NCI-H345 (cell line): ENCODE data around the gene INTS13.
"Not testable (repeated sequence)": the region's sequence is repeated elsewhere in the genome, so short reads cannot be mapped to it uniquely, and the experiment has no call there.

Source experiments
- DNase-seq: peaks from one replicate; lab custom pipeline; 2025; lab: John Stamatoyannopoulos, UW

The INTS13 gene, protein sequence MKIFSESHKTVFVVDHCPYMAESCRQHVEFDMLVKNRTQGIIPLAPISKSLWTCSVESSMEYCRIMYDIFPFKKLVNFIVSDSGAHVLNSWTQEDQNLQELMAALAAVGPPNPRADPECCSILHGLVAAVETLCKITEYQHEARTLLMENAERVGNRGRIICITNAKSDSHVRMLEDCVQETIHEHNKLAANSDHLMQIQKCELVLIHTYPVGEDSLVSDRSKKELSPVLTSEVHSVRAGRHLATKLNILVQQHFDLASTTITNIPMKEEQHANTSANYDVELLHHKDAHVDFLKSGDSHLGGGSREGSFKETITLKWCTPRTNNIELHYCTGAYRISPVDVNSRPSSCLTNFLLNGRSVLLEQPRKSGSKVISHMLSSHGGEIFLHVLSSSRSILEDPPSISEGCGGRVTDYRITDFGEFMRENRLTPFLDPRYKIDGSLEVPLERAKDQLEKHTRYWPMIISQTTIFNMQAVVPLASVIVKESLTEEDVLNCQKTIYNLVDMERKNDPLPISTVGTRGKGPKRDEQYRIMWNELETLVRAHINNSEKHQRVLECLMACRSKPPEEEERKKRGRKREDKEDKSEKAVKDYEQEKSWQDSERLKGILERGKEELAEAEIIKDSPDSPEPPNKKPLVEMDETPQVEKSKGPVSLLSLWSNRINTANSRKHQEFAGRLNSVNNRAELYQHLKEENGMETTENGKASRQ

DNA sequence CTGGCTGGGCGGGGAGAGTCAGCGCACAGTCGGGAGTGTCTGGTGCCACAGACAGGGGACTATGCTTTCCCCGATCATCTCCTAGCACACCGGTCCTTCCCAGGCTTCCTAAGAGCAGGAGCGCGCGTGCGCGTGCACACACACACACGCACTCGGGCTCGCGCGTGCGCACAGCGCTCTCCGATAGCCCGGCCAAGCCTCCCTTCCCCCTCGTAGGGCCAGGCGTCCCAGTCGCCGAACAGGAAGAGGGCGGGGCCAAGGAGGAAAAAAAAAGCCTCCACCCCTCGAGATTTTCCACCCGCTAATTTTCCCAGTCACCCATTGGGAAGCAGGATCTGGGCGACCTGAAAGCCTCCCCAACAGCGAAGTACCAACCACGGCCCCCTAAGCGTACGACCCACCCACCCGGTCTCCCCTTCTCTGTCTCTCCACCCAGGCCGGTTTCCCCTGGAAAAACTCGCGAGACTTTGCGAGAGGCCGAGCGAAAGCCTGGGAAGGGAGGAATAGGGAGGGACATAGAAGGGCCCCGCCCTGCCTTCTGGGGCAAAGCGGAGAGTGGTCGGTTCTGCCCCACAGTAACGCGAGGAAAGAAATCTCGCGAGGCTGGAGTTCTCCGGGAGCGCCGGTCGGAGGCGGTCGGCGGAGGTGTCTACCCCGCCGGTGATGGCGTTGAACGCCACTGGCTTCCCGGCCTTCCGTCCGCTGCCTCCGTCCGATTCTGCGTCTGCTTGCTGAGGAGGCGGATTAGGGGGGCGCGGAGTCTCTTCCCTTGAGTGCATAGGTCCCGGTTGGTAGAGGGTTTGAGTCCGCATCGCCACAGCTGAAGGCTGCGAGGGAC, at the start of gene INTS13, which contains the start of gene FGFR1OP2:
TSS of gene INTS13 (minus strand) at position 119 of the 838 bp plus-strand sequence. CDS start 1,178 bp downstream, outside the sequence.
TSS of gene FGFR1OP2 (plus strand) at position 608 of the 838 bp plus-strand sequence. CDS start 15,689 bp downstream, outside the sequence.
- DNase-seq: peak; percentile 98

DNA sequence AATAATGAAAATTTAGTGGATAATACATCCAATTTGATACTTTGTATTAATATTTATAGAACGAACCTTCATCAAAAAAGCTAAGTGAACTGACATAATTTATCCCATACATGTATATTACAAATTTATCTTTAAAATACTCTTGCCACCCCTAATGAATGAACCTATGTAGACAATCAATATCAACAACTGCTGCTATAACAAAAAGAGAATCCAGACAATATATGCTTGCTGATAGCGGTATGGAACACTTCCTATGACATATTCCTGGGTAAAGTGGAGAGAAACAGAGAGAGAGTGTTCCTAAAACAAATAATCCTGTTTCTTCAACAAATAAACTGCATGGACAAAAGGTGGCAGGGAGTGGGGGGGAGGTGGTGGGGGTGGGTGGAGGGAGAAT, 45.1 kb upstream of the INTS13 start:
- DNase-seq: no peak

DNA sequence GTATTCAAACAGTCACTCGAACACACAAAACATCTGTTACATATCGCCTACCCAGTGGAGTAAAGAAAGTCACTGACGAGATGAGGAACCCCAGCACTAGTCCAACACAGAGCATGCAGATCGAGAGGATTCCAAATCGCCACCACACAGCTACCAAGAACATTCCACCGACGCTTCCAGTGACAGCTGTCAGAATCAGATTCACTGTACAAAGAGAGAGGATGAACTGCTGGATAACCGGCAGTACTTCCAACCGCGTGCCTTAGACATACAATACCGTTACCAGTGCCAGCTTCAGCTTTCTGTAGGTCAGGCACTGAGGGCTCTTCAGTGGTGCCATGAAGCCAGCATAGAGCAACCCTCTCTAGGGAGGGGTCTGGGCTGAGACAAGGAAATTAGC, 42.0 kb upstream of the INTS13 start:
- no peak for DNase-seq

DNA sequence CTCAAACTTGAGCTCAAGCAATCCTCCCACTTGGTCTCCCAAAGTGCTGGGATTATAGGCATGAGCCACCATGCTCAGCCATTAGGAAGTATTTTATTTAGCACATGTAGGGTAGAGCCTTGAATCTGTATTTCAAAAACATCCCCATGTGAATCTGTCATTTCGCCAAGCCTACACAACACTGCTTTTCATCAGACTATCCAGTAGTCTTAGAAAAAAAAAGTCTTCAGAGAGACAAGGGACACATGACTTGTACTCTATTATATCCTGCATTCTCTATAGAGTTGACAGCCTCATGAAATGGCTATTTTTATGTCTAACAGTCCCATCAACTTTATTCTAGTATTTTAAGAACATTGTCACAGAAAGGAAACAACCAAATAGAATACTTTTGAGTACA, 41.0 kb upstream of the INTS13 start:
- no peak for DNase-seq

DNA sequence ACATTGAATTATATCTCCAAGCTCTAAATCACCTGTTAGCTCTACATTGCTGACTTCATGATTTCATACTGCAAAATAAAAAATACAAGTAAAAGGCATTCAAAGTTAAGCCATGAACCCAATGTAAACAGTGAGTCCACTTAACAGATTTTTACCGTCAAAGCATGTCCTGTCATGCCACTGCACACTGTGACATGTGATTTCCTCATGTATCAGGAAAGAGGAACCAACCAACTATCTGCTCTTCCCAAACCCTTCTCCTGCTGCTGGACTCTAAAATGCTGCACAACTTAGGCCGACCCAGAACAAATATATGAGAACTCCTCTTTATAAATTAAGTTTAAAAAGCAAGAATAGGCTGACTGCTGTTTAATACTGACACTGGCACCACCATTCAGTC, 38.9 kb upstream of the INTS13 start:
- peak; percentile 51 for DNase-seq

DNA sequence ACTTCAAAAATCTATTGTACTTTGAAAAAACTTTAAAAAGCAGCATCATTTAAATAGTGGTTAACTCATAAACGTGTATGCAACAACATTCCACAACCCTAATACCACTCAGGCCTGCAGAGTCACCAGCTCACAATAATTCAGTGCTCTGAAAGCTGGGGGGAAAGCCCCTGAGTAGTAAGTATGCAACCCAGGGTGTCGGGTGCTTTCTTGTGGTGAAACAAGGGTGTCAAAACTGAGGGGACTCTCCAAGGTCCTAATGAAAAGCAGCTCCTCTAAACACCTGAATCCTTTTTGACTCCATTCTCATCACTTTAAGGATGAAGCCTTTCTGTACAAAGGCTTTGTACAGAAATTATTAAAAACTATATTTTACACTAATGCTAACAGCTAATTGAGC, 34.2 kb upstream of the INTS13 start:
- no peak for DNase-seq

DNA sequence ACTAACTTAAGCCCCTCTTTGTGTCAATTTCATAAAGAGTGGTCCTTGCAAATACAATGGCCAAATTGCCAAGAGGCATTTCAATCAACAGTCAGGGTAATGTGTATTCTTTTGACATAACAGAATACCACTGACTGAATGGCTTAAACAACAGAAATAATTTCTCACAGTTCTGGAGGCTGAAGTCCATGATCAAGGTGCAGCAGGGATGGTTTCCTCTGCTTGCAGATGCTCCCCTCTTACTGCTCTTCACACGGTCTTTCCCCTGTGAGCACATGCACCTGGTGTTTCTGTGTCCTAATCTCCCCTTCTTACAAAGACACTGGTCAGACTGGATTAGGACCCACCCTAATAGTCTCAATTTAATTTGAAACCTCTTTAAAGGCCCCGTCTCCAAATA, 32.4 kb upstream of the INTS13 start:
- no peak for DNase-seq

DNA sequence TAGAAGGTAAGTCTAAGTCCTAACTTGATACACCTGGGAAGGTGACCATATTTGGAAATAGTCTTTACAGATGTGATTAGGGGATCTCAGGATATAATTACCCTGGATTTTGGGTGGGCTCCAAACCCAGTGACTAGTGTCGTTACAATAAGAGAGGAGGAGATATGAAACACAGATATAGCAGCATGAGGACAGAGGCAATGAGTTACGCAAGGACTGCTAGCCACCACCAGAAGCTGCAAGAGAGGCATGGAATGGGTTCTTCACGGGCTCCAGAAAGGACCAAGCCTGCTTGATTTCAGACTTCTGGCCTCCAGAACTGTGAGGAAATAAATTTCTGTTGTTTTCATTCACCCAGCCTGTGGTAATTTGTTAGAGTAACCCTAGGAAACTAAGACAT, 29.1 kb upstream of the INTS13 start:
- no peak for DNase-seq

DNA sequence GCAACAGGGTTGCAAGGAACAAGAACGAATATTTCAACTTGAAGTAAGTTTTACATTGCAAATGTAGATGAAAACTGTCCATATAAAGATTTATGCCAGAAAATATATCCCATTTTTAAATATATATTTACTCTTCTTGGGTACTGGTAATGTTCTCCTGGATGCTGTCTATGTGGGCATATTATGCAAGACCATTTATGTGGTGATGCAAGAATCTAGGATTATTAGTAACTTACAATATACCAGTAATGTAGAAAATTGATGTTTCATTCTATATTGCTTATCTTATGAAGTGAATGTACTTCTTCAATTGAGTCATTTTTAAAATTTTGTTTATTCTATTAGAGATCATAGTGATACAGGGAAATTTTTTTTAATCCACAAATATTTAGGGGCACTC, 25.6 kb upstream of the INTS13 start:
- no peak for DNase-seq

DNA sequence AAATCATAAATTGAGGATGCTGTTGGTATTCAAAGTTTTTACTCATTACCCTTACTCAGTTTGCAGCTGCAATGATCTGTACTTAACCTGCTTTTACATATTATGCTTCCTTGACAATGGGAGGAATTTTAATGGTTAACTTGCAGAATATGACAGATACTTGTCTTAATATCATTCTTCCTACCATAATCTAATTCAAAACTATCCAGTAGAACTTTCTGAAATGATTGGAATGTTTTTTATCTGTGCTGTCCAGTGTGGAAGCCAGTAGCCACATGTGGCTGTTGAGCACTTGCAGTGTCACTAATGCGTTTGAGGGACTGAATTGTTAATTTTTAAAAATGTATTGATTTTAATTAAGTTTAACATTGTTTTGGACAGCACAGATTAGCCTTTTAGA, 24.0 kb upstream of the INTS13 start:
- DNase-seq: no peak

DNA sequence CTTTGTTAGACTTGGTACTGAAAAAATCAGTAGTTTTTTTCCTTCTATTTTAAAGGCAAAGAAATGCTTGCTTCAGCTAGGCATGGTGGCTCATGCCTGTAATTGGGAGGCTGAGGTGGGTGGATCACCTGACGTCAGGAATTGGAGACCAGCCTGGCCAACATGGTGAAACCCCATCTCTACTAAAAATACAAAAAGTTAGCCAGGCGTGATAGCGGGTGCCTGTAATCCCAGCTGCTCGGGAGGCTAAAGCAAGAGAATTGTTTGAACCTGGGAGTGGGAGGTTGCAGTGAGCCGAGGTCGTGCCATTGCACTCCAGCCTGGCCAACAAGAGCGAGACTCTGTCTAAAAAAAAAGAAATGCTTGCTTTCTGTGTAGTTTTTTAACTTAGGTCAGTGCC, 23.6 kb upstream of the INTS13 start:
- DNase-seq: not testable (repeated sequence)

DNA sequence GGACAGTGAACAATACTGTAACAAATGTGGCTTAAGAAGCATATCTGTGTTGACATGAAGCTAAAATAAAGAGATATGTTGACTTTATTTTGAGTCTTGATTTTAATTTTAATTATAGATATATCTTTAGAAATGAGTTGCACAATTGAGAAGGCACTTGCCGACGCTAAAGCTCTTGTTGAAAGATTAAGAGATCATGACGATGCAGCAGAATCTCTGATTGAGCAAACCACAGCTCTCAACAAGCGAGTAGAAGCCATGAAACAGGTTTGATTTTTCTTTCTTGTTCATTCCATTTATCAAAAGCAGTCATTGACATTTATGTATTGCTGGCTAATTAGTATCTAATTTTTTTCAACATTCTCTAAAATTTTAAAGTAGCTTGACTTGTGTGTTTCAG, 16.2 kb upstream of the INTS13 start:
- DNase-seq: no peak

DNA sequence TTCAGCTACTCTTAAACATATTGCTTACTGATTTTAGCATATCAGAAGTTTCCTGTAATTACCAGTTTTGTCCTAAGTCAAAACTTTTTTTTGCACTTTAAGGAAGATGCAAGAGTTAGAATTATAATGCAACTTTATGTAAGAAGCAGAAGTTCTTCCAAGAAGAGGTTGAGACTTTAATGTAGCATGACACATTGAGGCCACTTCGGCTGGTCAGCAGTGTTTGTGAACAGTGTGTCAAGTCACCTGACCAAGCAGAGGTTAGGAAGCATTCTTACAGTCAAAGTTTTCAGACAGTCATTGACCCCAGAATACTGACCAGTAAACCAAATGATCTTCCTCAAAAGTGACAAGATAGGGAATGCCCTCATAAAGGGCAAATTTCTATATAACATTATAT, 15.7 kb upstream of the INTS13 start:
- no peak for DNase-seq

DNA sequence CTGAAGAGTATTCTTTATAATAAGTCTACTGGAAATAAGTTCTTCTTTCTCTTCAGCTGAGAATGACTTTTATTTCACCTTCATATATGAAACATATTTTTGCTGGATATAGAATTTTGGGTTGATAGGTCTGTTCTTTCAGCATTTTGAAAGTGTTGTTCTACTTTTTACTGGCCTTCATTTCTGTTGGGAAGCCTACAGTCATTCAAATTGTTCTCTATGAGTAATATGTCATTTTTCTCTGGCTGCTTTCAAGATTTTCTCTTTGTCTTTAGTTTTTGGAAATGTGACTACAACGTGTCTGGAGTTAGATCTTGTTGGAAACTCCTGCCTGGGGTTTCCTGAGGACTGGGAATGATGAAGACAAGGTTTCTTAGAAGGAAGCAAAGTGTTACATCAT, 10.5 kb upstream of the INTS13 start:
- DNase-seq: no peak

DNA sequence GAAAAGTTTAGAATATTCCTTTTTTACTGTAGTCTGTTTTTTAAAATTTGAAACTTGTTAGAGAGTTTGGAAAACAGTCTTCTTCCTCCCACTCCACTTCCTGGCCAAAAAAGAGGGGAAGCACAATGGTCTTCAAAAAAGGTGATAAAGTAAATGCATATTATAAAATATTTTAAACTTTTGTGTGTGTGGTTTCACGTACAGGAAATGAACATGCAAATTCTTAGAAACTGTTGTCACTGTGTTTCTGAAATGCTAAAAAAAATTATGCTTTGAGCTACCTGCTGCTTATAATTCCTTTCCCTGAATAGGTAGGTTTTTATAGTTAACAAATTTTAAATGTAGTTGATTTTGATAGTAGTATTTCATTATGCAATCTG, 3.4 kb upstream of the INTS13 start:
- no peak for DNase-seq

DNA sequence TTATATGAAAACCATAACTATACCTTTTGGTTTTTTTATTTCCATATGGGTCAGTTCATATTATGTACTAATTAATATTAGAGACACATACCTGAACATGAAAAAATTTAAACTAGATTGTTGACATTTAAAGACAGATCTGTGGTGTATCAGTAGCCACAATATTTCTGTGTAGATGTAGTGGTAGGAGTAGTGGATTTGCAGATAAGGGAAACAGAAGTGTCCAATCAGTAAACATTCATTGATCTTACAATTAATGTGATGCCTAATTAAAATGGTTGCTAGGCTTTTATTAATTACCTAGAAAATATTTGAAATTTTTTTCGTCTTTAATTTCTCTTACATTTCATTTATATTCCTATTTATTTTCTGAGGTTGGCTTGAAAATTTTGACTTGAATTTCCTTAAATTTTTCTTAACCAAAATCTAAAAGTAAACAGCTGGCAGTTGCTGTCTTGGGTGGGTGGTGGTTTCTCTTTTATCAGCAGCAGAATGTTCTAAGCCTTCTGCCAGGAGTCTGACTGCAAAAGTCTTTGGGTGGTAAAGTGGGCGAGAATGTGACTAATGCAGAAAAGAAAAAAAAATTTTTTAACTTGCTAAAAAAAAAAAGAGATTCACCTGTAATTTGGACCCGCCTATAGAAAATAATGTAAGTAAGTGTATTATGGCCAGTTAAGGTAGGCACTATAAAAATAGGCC, 2.9 kb upstream of the INTS13 start:
- DNase-seq: no peak

DNA sequence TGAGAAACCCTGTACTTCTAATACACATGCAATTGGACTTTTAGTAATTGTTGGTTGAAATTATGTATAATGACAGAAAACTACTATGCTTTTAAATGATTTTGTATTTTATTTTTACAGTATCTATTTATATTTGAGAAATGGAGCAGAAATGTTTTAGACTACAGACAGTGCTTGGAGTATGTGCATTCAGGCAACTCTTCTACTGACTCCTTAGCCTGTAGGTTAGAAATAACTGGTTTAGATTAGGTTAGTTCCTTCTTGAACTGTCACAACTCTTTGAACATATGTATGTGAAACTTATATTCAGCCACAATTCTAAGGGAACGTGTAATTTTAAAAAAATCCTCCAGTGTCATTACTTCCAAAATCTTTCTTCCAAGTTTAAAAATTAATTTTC, 2.2 kb upstream of the INTS13 start:
- DNase-seq: no peak

DNA sequence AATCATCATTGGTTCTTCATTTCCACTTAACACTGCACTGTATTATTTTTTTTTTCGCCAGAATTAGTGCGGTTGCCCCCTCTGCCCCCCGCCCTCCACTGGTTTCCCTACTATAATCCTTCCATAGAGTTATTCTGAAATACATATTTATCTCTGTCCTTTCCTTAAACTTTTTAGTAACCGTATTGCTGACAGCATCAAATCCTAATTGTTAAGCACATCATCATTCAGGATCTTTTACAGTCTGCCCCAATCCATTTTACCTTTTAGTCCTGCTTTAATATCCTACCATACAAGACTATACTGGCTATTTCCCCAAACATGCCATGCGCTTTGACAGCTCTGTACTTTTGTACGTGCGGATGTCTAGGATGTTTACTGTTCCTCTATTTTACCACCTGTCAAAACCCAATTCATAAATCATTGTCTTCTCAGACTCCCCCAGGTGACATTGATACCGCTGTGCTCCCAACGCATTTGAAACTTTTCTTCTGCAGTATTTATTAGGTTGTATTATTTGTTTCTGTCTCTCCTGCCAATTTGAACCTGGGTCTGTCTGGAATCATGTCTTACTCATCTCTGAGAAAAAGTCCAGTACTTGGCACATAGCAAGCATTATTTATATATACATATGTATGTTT, 1.5 kb upstream of the INTS13 start:
- DNase-seq: no peak

DNA sequence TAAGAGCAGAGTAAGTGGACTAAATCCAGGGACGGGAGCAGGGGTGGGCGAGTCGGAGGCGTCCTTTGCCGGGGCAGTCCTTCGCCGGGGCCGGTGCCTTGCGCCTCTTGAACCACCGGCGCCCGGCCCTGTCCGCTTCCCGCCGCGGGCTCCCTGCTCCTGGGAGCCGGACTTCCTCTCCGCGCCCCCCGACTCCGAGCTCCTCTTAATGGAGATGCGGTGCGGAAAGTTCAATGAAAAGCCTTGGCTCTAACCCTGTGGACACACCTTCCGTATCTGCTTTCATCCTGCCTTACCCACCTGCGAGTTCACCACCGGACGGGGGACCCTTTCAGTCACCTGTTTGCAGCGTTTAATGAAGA, 901 bp upstream of the INTS13 start:
- peak; percentile 43 for DNase-seq

DNA sequence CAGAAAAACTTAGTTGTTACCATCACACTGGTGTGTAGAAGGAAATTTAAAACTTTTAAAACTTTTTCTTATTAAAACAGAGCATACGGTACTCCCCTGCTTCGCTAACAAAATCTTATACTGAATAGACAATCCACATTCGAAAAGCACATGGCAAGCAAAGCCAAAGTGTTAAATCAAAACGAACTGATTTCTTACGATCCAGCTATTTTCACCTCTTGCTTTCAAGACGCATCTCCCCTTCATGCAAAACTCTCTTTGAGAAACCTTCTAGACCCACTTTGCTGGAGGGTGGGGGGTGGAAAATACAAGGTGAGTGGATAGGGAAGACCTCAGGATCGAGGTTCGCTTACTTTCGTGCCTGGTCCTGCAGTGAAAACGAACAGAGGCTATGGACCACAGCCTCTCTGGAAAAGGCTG, 328 bp downstream of the INTS13 start:
- no peak for DNase-seq
